PC-3 (cell line): Measurements from ENCODE around the gene SLC25A4.

Experiments
- CTCF ChIP-seq: fragments of 300-600 bp; sonication (generic); conservative IDR thresholded peaks from 2 replicates; pipeline ENCODE4 v1.5.1; 2017; ENCODE audit warnings: antibody characterized with exemption, low read depth, mild to moderate bottlenecking, low read length
- EZH2 ChIP-seq: fragments of 300-600 bp; sonication (generic); IDR thresholded peaks from one replicate; pipeline ENCODE4 v1.6.1; 2017; ENCODE audit warnings: antibody characterized with exemption, mild to moderate bottlenecking, low read length; ENCODE audit not compliant: unreplicated experiment
- EZH2phosphoT487 ChIP-seq: fragments of 300-600 bp; sonication (generic); IDR thresholded peaks from 2 replicates; pipeline ENCODE4 v1.6.1; 2018; ENCODE audit warnings: mild to moderate bottlenecking, antibody characterized with exemption, low read length, borderline replicate concordance

DNA sequence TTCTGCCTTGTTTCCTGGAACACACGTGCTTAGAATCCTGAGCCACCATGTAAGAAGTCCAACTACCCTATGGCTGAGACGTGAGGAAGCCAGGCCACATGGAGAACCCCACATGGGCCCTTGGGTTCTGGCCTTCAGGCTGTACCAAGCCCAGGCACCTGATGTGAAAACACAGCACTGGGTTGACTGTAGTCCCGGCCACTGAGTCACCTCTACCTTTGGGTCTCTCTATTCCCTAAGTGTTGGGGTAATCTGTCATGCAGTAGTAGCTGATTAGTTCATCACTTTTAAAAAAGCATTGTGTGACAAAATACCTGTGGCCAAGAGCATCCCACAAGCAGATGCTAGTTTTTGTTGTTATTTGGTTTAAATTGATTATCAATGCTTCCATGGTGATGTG, 36.4 kb downstream of the SLC25A4 start:
- TF ChIP-seq CTCF (no peak), EZH2 (no peak), EZH2phosphoT487 (no peak)
